Progenitor cell of endocrine pancreas (in vitro differentiated cells): Measurements from ENCODE around the gene TSFM. TPM values are rescaled to one million over a fixed set of nuclear protein-coding genes. Genes with fewer than 3 reads are reported as not detected.

Experiments
- DNase-seq: peaks from one replicate; pipeline ENCODE4 v3.0.0; 2021; ENCODE audit warnings: low spot score; ENCODE audit not compliant: unreplicated experiment
- H3K27ac Mint-ChIP-seq: 2 replicates; pipeline ENCODE4 v1.8.0; 2021; ENCODE audit warnings: mild to moderate bottlenecking, moderate library complexity, mixed read lengths
- H3K27me3 Mint-ChIP-seq: 2 replicates; pipeline ENCODE4 v1.8.0; 2021; ENCODE audit warnings: mixed read lengths
- H3K36me3 Mint-ChIP-seq: 2 replicates; pipeline ENCODE4 v1.8.0; 2022; ENCODE audit warnings: mixed read lengths; ENCODE audit not compliant: insufficient read depth
- H3K4me1 Mint-ChIP-seq: 2 replicates; pipeline ENCODE4 v1.8.0; 2021; ENCODE audit warnings: low read depth, mixed read lengths
- H3K4me3 Mint-ChIP-seq: 2 replicates; pipeline ENCODE4 v1.8.0; 2021; ENCODE audit warnings: low read depth, mild to moderate bottlenecking, moderate library complexity, mixed read lengths
- H3K9me3 Mint-ChIP-seq: 2 replicates; pipeline ENCODE4 v1.8.0; 2021; ENCODE audit warnings: low read depth, mixed read lengths
- CTCF ChIP-seq: fragments of 200-600 bp; sonication (generic); IDR thresholded peaks from one replicate; pipeline ENCODE4 v1.5.0; 2021; ENCODE audit warnings: antibody characterized with exemption, mild to moderate bottlenecking; ENCODE audit not compliant: unreplicated experiment
- microRNA-seq: library from miRNA; unstranded; fragments of <30 nt; microRNA quantifications from one replicate; pipeline ENCODE4 v1.1.0, GENCODE V29; 2020; ENCODE audit warnings: borderline number of aligned reads; ENCODE audit not compliant: unreplicated experiment
- total RNA-seq: library from RNA; stranded (reverse); gene quantifications from 2 replicates; pipeline ENCODE4 v1.2.1, GENCODE V29; 2021

The TSFM gene
- total RNA-seq, 1 donor from 2014 or later: 25.7 TPM

DNA sequence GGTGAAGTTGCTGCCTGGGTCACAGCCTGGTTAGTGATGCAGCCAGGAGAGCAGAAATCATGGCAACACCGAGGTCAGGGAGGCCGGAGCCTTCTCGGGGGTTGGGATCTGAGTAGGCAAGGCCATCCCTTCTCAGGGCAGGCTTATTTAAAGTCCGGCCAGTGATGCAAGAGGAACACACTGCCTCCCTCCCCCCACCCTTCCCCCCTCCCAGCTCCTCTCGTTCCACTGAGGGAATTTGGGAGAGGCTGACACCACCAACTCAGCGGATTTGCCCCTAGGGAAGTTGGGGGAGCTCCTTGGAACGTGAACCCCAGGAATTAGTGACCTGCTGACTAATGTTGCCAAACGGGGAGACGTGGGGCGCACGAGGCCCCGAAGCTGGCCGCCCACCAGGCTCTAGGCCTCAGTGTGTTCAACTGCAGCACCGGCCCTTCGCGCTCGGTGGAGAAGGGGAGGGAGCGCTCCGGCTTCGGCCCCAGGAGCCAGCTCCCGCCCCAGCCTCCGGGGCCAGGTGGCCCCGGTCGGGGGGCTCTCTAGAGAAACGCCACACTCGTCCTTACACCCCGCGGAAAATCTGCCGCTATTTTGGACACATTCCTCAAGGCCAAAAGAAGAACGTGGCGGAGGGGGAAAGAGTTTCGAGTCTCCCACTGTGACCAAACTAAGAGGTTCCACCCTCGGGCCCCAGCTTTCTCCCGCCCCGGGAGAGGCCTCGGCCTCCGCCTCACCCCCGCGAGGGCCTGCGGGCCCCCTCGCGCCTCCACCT, 62.3 kb downstream of the TSFM start:
- Mint-ChIP-seq H3K4me3 (peak overlapping the region; percentile 83), H3K9me3 (no peaks in the 10 kb centered on the region), H3K27me3 (peaks cover 10% of the 10 kb centered on the region), H3K36me3 (no peaks in the 10 kb centered on the region), H3K4me1 (peaks cover 44% of the 10 kb centered on the region), H3K27ac (peak overlapping the region; percentile 95)
- DNase-seq: peak; percentile 23
- no peak for TF ChIP-seq CTCF

GRCh38 chr12:57845478-57846284, 63.1 kb downstream of the TSFM start:
- peak; percentile 71 for DNase-seq
- Mint-ChIP-seq H3K4me3 (peak overlapping the region; percentile 83), H3K27me3 (peaks cover 11% of the 10 kb centered on the region), H3K9me3 (no peaks in the 10 kb centered on the region), H3K27ac (peak overlapping the region; percentile 95), H3K36me3 (no peaks in the 10 kb centered on the region), H3K4me1 (peaks cover 38% of the 10 kb centered on the region)
- no peak for TF ChIP-seq CTCF

- no peak for DNase-seq
- peaks cover 34% of the 10 kb centered on the region for H3K4me1 Mint-ChIP-seq
- peaks cover 14% of the 10 kb centered on the region for H3K27me3 Mint-ChIP-seq
- peak overlapping the region; percentile 83 for H3K4me3 Mint-ChIP-seq
- H3K27ac Mint-ChIP-seq: peak overlapping the region; percentile 90
- no peak for TF ChIP-seq CTCF
- no peaks in the 10 kb centered on the region for H3K9me3 Mint-ChIP-seq
- H3K36me3 Mint-ChIP-seq: no peaks in the 10 kb centered on the region
Observed at GRCh38 chr12:57846285-57846576, 63.6 kb downstream of the TSFM start.

DNA sequence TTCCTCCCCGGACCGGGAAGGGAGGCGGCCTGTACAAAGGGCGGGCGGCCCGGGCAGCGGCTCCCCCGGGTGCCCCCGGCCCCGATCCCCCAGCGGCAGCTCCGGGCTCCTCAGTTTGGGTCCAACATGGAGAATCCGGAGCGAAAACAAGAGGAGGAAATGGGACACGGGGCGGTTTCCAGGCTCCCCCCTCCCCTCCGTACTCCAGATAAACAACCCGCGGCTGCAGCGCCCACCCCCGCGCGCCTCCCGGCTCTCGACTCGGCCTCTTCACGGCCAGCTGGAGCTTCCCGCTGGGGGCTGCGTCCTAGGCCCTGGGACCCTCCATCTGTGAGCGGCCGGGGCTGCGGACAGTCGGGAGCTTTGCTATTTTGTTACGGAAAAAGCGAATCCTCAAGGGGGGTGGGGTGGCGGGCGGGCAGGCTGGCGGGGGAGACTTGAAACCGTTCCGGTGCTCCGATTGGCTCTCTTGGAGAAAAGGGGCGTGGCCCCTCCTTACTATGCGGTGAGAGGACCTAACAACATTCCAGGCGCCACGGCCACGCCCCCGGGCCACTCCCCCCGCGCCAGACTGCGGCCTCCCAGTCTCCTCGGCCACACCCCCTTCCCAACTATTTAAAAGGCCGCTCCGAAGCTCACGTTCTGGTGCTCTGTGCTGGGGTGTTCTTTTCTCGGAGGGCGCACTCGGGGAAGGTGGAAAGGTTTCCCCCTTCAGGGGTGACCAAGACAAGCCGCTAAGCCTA, 64.2 kb downstream of the TSFM start, which contains the start of gene CTDSP2:
Gene CTDSP2 (minus strand): TSS at position 153 of the 743 bp plus-strand sequence. CDS start 294 bp downstream, outside the sequence.
- peaks cover 19% of the 10 kb centered on the region for H3K27me3 Mint-ChIP-seq
- peaks cover 29% of the 10 kb centered on the region for H3K4me1 Mint-ChIP-seq

More for the DNA sequence above, 64.2 kb downstream of the TSFM start, which contains the start of gene CTDSP2:
- no peaks in the 10 kb centered on the region for H3K9me3 Mint-ChIP-seq
- DNase-seq: peak; percentile 98
- peak within 1 kb of the TSS; percentile 96 for H3K27ac Mint-ChIP-seq
- TF ChIP-seq CTCF: no peak
- H3K4me3 Mint-ChIP-seq: peak within 1 kb of the TSS; percentile 83
- H3K36me3 Mint-ChIP-seq: no peaks in the 10 kb centered on the region

Small RNA genes within 50 kb of the gene (microRNA-seq; reads per million reads assigned to microRNA genes)
- gene MIR26A2 (213 reads per million, percentile 64 among the genes with 10 or more reads in this experiment), gene MIR6759 (not detected)

Other genes with a start within 250 kb of the TSFM start
- 144 and 153 TPM in 2 replicates for gene DCTN2, start 235.6 kb upstream of the TSFM start, total RNA-seq
- gene KIF5A, start 232.7 kb upstream of the TSFM start, total RNA-seq: 2.5 and 2.8 TPM in 2 replicates
- gene PIP4K2C, start 191.6 kb upstream of the TSFM start, total RNA-seq: 38.4 and 39.0 TPM in 2 replicates
- 79.9 and 83.0 TPM in 2 replicates for gene DTX3, start 178.0 kb upstream of the TSFM start, total RNA-seq
- 17.0 and 18.4 TPM in 2 replicates for gene ARHGEF25, start 171.4 kb upstream of the TSFM start, total RNA-seq
- 0.73 and 1.1 TPM in 2 replicates for gene B4GALNT1, start 149.6 kb upstream of the TSFM start, total RNA-seq
- 197 and 204 TPM in 2 replicates for gene OS9, start 88.7 kb upstream of the TSFM start, total RNA-seq
- gene AGAP2, start 44.0 kb upstream of the TSFM start, total RNA-seq: 0.29 TPM in 2 replicates
- gene TSPAN31, start 37.7 kb upstream of the TSFM start, total RNA-seq: 24.2 and 31.3 TPM in 2 replicates
- gene CDK4, start 30.5 kb upstream of the TSFM start, total RNA-seq: 194 and 208 TPM in 2 replicates
- 33.8 and 34.3 TPM in 2 replicates for gene MARCHF9, start 27.7 kb upstream of the TSFM start, total RNA-seq
- gene CYP27B1, start 15.7 kb upstream of the TSFM start, total RNA-seq: 2.0 and 2.5 TPM in 2 replicates
- gene METTL1, start 10.7 kb upstream of the TSFM start, total RNA-seq: 23.3 and 27.5 TPM in 2 replicates
- 5.6 and 6.7 TPM in 2 replicates for gene EEF1AKMT3, start 10.2 kb upstream of the TSFM start, total RNA-seq
- 3.9 and 4.4 TPM in 2 replicates for gene AVIL, start 35.9 kb downstream of the TSFM start, total RNA-seq
- gene CTDSP2, start 63.9 kb downstream of the TSFM start, total RNA-seq: 134 and 145 TPM in 2 replicates
- gene ATP23, start 158.8 kb downstream of the TSFM start, total RNA-seq: 6.0 and 6.6 TPM in 2 replicates